ENCODE results near the gene CISD1. TPM values are rescaled to one million over a fixed set of nuclear protein-coding genes. Genes with fewer than 3 reads are reported as not detected.
"Not testable (repeated sequence)": the region's sequence is repeated elsewhere in the genome, so short reads cannot be mapped to it uniquely, and the experiment has no call there.

Gene CISD1
- 10 to 100 TPM; 59.4 to 62.0 (median 60.4) TPM for polyA plus RNA-seq (ENCODE audit: insufficient read length in 3 of 3)

DNA sequence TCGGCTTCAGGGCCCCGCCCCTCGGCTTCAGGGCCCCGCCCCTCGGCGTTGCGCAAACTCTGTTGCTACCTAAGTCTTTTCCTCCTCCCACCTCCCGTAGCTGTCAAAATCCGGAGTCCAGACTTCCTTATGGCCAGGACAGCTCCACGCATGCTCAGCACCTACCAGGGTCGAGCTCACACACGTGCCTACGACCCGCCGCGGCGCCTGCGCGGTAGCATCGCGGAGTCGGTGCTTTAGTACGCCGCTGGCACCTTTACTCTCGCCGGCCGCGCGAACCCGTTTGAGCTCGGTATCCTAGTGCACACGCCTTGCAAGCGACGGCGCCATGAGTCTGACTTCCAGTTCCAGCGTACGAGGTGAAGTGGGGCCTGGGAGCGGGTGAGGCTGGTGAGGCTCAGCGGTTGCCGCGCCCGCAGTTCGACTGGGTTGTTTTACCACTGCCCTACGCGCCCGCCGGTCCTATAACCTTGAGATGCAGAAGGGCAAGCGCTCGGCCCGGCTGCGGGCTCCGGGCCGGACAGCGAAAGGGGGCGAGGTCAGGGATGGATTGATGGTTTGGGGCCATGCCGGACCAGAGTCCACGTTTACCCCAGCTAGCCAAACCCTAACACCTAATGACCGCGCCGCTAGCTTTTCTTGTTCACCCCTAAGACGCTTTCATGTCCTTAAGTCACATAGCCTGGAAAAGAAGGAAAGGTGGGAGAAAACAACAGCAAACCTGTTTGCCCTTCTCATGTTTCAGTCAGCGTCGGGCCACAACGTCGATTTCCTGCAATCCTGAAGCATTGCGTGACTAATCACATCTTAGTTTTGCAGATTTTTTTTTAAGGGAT is at the start of gene CISD1:
TSS of gene CISD1 (plus strand) at position 217 of the 836 bp plus-strand sequence. CDS start at position 329, 112 bp downstream.
- peak; percentile 92 to 98 (median 95) for DNase-seq (ENCODE audit: low read depth in 3 of 3, low spot score in 2 of 3)

DNA sequence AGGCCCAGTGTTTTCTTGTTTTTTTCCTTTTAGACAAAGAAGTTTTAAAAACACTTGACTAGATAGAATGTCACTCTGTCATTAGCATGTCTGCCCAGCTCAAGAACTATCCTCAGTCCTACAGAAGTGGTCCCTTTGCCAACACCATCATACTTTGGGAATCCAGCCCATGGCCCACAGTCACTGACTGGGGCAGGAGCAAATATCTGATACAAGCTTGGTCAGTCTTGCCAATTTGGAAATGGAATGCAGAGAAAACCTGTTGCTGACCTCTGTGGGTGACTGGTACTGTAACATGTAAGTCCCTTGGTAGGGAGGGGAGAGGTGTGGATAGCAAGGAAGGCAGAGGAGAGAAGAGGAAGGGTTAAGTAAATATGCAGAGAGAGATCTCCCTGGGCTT is 49.1 kb upstream of the CISD1 start:
- no peak for DNase-seq (ENCODE audit: low read depth in 3 of 3, low spot score in 2 of 3)

DNA sequence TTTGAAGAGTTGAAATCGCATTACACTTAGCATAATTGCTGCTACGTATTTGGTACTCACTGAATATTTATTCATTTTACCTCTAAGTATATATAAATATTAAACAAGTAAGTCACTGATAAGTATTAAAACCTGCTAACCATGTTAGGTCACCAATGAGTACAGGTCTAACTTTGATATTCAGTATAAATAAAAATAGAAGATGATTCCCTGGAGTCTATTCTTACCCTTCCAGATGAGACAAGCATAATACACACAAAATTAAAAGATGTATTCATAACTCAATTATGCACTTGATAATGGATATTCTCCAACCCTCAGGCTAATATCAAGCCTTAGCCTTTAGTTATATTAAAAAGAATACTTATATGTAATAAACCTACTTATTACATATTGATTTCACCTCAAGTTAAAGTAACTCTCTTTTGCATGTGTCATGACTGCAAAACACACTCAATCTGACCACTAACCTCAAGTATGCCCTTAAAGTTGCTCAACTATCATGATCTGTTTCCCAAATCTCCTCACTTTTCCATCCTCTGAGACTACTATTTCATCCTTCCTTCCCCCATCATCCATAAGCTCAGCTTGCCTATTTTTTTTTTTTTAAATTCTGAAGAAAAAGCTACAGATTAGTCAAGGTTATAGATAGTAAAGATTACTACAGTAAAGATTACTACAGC is 48.1 kb upstream of the CISD1 start:
- no peak for DNase-seq (ENCODE audit: low read depth in 3 of 3, low spot score in 2 of 3)

DNA sequence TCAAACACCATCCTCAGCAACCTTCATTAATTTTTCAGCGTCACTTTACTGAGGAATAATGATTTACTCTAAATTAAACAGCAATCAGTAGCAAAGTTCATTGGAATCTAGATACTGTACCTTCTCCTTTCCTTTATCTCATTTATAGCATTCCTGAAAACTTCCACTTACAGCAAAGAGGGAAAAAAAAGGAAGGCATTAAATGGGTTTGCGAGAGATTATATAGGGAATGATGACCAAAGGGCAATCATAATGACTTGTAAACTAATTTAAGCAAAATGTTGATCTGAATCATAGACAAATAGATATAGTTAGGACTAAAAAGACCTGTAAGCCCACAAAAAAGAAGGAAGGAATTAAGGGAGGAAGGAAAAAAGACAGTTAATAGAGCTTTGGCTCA is 43.3 kb upstream of the CISD1 start:
- DNase-seq (ENCODE audit: low read depth in 3 of 3, low spot score in 2 of 3): no peak

DNA sequence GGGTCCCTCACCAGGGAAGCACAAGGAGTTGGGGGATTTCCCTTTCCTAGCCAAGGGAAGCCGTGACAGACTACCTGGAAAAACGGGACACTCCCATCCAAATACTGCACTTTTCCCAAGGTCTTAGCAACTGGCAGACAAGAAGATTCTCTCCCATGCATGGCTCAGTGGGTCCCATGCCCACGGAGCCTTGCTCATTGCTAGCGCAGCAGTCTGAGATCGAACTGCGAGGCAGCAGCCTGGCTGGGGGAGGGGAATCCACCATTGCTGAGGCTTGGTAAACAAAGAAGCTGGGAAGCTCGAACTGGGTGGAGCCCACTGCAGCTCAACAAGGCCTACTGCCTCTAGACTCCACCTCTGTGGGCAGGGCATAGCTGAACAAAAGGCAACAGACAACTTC is 39.1 kb upstream of the CISD1 start:
- DNase-seq (ENCODE audit: low read depth in 3 of 3, low spot score in 2 of 3): not testable (repeated sequence)

DNA sequence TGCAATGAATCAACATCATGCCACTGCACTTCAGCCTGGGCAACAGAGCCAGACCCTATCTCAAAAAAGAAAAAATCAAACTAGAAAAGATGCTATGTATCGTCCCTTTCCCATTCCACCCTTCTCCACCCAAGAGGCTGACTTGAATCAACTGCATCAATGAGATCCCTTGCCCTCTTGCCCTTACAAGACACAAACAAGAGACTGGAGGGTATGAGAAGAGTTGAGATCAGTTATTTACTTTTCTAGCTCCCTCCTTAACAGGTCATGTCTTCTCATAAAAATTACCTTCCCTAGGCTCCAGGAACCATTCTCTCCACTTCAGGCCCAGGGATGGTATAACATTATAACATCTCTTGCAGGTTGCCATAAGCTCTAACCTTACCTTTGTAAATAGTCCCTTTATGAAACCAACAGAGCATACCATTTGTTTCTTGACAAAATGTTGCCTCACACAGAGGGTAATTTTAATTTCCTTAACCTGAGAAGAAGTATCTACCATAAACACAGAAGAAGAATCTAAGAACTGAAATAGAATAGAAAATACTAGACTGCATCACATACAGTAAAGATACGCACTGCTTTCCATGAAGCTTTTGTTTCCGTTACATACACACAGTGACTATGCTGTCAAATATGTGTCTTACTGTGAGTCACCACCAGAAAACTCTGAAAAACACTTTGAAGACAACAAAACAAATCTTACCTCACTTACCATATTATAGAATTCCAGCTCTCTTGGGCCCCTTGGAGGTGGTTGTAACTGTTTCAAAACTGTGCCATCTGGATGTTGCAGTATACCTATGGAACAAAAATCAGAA is 31.7 kb upstream of the CISD1 start:
- no peak for DNase-seq (ENCODE audit: low read depth in 3 of 3, low spot score in 2 of 3)

DNA sequence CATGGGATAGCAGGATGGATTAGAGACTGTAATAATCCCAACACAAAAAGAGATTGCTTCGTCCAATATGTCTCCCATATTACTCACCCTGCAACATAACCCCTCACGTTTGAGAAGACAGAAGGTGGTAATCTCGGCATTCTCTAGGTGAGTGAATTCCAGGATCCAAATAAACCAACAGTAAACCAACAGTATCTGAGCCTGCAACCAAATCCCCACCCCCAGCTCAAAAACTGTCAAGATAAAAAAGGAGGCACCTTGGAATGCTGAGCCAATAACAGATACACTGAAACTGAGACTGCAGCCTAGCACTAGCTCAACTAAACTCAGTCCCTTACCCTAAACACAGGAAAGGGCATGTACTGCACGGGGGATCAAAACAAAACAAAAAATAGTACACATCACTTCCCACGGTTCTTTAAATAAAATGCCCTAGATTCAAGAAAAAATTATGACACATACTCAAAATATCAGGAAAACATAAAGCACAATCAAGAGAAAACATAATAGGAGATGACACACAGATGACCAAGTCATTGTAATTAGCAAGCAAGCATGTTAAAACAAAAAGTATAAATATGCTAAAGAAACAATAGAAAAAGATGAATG is 29.3 kb upstream of the CISD1 start:
- no peak for DNase-seq (ENCODE audit: low read depth in 3 of 3, low spot score in 2 of 3)

DNA sequence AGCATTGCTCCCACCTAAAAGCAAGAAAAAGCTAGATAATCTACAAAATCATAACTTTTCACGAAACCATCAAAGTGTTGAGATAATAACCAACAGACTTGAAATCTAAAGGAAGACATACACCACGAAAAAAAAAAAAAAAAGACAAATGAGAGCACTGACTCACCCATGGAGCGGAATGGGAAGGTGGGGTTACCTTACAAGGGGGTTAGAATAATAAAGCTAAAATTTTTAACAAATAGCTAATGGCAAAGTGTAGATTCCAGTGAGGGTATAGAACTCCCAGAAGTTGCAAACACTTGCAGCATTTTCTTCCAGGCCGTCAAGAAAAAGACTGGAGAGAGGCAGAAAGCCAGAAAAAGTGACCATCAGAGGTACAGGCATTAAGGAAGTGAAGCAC is 28.4 kb upstream of the CISD1 start:
- no peak for DNase-seq (ENCODE audit: low read depth in 3 of 3, low spot score in 2 of 3)

DNA sequence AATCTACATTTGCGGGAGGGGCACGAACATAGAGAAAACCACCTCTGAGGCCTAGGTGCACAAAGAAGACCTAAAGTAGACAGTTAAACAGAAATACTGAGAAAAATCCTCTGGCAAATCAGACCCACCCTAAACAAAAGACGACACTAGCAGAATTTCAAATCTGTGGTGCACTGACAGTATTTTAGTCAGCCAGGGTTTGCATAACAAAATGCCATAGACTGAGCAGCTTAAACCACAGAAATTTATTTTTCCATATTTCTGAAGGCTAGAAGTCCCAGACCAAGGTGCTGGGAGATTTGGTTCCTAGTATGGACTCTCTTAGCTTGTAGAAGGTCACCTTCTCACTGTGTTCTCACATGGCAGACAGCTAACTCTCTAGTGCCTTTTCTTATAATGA is 27.6 kb upstream of the CISD1 start:
- DNase-seq (ENCODE audit: low read depth in 3 of 3, low spot score in 2 of 3): no peak

DNA sequence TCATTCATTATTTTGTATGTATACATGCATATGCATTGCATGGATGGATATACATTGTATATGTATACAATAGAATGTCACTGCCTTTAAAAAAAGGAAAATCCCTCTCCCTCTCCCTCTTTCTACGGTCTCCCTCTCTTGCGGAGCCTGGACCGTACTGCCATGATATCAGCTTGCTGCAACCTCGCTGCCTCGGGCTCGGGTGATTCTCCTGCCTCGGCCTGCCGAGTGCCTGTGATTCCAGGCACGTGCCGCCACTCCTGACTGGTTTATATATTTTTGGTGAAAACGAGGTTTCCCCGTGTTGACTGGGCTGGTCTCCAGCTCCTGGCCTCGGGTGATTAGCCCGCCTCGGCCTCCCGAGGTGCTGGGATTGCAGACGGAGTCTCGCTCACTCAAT is 25.7 kb upstream of the CISD1 start:
- no peak for DNase-seq (ENCODE audit: low read depth in 3 of 3, low spot score in 2 of 3)

DNA sequence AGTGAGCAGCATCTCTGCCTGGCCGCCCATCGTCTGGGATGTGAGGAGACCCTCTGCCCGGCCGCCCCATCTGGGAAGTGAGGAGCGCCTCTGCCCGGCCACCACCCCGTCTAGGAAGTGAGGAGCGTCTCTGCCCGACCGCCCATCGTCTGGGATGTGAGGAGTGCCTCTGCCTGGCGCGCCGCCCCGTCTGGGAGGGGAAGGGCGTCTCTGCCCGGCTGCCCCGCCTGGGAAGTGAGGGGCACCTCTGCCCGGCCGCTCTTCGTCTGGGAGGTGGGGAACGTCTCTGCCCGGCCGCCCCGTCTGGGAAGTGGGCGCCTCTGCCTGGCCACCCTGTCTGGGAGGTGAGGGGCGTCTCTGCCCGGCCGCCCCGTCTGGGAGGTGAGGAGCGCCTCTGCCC is 25.2 kb upstream of the CISD1 start:
- DNase-seq (ENCODE audit: low read depth in 3 of 3, low spot score in 2 of 3): not testable (repeated sequence)

DNA sequence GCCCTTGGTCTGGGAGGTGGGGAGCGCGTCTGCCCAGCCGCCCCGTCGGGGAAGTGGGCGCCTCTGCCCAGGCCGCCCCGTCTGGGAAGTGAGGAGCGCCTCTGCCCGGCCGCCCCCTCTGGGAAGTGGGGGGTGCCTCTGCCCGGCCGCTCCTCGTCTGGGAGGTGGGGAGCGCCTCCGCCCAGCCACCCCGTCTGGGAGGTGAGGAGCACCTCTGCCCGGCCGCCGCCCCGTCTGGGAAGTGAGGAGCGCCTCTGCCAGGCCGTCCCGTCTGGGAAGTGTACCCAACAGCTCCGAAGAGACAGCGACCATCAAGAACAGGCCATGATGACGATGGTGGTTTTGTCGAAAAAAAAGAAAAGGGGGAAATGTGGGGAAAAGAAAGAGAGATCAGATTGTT is 24.7 kb upstream of the CISD1 start:
- DNase-seq (ENCODE audit: low read depth in 3 of 3, low spot score in 2 of 3): not testable (repeated sequence)

DNA sequence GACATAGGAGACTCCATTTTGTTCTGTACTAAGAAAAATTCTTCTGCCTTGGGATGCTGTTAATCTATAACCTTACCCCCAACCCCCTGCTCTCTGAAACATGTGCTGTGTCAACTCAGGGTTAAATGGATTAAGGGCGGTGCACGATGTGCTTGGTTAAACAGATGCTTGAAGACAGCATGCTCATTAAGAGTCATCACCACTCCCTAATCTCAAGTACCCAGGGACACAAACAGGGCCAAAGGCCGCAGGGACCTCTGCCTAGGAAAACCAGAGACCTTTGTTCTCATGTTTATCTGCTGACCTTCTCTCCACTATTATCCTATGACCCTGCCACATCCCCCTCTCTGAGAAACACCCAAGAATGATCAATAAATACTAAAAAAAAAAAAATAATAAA is 24.3 kb upstream of the CISD1 start:
- DNase-seq (ENCODE audit: low read depth in 3 of 3, low spot score in 2 of 3): not testable (repeated sequence)

DNA sequence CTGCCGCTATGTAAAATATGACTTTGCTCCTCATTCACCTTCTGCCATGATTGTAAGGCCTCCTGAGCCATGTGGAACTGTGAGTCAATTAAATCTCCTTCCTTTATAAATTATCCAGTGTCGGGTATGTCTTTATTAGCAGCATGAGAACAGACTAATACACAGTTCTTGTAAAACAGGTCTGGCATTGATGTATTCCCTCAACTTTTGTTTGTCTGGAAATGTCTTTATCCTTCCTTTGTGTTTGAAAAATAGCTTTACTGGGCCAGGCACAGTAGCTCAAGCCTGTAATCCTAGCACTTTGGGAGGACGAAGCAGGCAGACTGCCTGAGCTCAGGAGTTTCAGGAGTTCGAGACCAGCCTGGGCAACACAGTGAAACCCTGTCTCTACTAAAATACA is 15.8 kb upstream of the CISD1 start:
- DNase-seq (ENCODE audit: low read depth in 3 of 3, low spot score in 2 of 3): no peak

DNA sequence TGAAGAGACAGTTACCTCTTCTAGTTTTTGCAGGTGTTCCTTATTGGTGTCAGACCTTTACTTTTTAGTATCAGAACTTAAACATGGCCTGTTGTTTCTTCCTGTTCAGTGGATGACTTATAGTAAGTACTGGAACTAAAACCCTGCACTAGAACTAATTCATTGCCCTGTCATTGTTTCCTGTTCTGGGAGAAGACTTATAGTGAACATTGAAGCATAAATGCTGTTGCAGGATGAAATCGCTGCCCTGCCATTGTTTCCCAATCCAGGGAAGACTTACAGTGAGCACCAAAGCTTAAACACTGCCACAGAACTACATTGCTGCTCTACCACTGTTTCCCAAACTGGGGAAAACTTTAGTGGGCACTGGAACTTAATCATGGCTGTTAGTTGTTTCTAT is 14.3 kb upstream of the CISD1 start:
- DNase-seq (ENCODE audit: low read depth in 3 of 3, low spot score in 2 of 3): no peak

DNA sequence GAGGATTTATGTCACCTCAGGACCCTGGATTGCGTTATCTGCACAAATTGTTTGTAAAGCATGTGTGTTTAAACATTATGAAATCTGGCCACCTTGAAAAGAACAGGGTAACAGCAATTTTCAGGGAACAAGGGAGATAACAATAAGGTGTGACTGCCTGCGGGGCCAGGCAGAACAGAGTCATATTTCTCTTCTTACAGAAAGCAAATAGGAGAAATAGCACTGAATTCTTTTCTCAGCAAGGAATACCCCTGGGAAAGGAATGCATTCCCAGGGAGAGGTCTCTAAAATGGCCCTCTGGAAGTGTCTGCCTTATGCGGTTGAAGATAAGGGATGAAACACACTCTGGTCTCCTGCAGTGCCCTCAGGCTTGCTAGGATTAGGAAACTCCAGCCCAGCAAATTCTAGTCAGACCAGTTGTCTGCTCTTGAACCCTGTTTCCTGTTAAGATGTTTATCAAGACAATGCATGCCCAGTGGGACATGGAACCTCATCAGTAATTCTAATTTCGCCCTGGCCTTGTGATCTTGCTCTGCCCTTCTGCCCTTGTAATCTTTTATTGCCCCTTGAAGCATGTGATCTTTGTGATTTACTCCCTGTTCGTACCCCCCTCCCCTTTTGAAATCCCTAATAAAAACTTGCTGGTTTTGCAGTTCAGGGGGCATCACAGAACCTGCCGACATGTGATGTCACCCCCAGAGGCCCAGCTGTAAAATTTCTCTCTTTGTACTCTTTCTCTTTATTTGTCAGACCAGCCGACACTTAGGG is 12.8 kb upstream of the CISD1 start:
- not testable (repeated sequence) for DNase-seq (ENCODE audit: low read depth in 3 of 3, low spot score in 2 of 3)

DNA sequence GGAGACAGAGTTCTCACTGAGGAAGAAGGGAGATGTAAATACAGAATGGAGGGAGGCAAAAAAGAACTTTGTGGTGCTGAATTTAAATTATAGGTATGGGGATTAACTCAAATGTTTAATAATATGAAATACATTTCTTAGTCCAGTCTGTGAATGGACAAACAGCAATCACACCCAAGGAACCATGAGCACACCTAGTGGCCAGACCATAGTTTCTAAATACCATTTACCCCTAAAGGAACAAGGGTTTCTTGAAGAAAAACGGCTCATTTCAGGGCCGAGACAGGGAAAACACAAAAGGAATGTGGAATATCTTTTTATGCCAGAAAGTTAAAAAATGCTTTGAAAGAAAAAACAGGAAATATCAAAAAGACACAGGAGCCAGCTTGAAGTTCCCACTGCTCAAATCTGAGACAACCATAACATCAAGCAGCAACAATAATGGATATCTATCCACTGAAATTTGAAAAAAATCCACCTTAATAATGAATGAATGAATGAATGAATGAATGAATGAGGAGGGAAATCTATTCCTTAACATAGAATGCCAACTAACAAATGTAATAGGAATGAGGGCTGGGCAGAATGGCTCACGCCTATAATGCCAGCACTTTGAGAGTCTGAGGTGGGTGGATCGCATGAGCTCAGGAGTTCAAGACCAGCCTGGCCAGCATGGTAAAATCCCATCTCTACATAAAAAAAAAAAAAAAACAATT is 9.8 kb upstream of the CISD1 start:
- DNase-seq (ENCODE audit: low read depth in 3 of 3, low spot score in 2 of 3): no peak

DNA sequence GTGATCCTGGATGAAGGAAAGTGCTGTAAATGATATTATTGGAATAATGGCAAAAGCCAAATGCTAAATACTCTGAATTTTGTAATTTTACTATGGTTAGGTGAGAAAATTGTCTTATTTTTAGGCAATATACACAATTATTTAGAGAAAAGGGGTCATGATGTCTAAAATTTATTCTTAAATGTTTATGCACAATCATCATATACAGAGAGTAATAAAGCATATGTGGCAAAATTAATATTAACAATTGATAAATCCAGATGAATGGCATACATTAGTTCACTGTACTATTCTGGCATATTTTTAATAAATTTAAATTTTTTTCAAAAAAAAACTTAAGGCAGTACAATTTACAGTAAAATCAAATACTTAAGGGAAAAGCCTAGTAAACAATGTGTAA is 8.6 kb upstream of the CISD1 start:
- DNase-seq (ENCODE audit: low read depth in 3 of 3, low spot score in 2 of 3): no peak

DNA sequence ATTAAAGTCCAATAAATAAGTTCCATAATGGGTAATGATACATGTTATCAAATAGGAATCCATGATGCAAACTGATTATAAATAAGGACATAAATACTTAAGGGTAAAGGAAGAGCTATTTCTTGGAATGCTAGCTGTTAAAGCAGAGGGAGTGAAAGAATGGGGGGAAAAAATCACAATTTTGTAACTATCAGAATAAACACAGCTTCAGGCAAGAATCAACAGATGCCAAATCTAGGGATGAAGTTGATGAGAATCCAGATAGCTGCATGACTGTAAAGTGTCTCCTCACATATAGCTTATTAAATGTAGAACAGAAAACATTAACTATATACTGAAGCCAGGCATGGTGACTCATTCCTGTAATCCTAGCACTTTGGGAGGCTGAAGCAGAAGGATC is 6.2 kb upstream of the CISD1 start:
- DNase-seq (ENCODE audit: low read depth in 3 of 3, low spot score in 2 of 3): no peak

All from right renal cortex interstitium (tissue), 3 donors.